Stimulated activated CD4-positive, alpha-beta T cell treated with anti-CD3 and anti-CD28 coated beads, Interleukin-1b, Interleukin-23, amount 100 ng/mL, for 24 hours (primary cell): ENCODE data around the gene TAF11L7.
"Not testable (repeated sequence)": the region's sequence is repeated elsewhere in the genome, so short reads cannot be mapped to it uniquely, and the experiment has no call there.

ENCODE experiments used
- DNase-seq, 4 experiments: peaks; one replicate each; pipeline ENCODE4 v3.0.0-alpha.2; 2020; ENCODE audit warnings: low read depth in 4 of 4, low spot score in 1 of 4

Gene TAF11L7

GRCh38 chr5:17585658-17586057, at the start of gene TAF11L7:
TSS of gene TAF11L7 (minus strand) at chr5:17585758.
- DNase-seq, result not testable (repeated sequence)

- DNase-seq, result no peak
Observed at GRCh38 chr5:17634160-17634559, 48.6 kb upstream of the TAF11L7 start, which contains the start of gene TAF11L14. TSS of gene TAF11L14 (plus strand) at chr5:17634460.

GRCh38 chr5:17631788-17632187, 46.2 kb upstream of the TAF11L7 start, which contains the start of gene TAF11L13:
TSS of gene TAF11L13 (plus strand) at chr5:17632088.
- DNase-seq, result not testable (repeated sequence)

- DNase-seq, result no peak
Observed at GRCh38 chr5:17625686-17626085, 40.1 kb upstream of the TAF11L7 start.

GRCh38 chr5:17620627-17621026, 35.1 kb upstream of the TAF11L7 start:
- no peak for DNase-seq

GRCh38 chr5:17619354-17619753, 33.8 kb upstream of the TAF11L7 start:
- no peak for DNase-seq

GRCh38 chr5:17614872-17615605, 29.5 kb upstream of the TAF11L7 start:
- no peak for DNase-seq

GRCh38 chr5:17610092-17610491, 24.5 kb upstream of the TAF11L7 start, which contains the start of gene TAF11L12:
TSS of gene TAF11L12 (plus strand) at chr5:17610392.
- not testable (repeated sequence) for DNase-seq

GRCh38 chr5:17607461-17607860, 21.9 kb upstream of the TAF11L7 start:
- not testable (repeated sequence) for DNase-seq

- no peak for DNase-seq
Observed at GRCh38 chr5:17604951-17605350, 19.4 kb upstream of the TAF11L7 start.

GRCh38 chr5:17603880-17604279, 18.3 kb upstream of the TAF11L7 start, which contains the start of gene TAF11L11:
TSS of gene TAF11L11 (plus strand) at chr5:17604183.
- not testable (repeated sequence) for DNase-seq

- DNase-seq, result not testable (repeated sequence)
Observed at GRCh38 chr5:17597728-17598127, 12.2 kb upstream of the TAF11L7 start, which contains the start of gene TAF11L10. TSS of gene TAF11L10 (minus strand) at chr5:17597828.

GRCh38 chr5:17594255-17594654, 8.7 kb upstream of the TAF11L7 start, which contains the start of gene TAF11L9:
TSS of gene TAF11L9 (minus strand) at chr5:17594394.
- not testable (repeated sequence) for DNase-seq

GRCh38 chr5:17590860-17591259, 5.3 kb upstream of the TAF11L7 start, which contains the start of gene TAF11L8:
TSS of gene TAF11L8 (minus strand) at chr5:17590960.
- DNase-seq, result not testable (repeated sequence)
